ENCODE data around the gene SPATA13. TPM values are rescaled to one million over a fixed set of nuclear protein-coding genes. Genes with fewer than 3 reads are reported as not detected.

Gene SPATA13
- total RNA-seq, 1 experiment from 2014 or later: 14.1 TPM

DNA sequence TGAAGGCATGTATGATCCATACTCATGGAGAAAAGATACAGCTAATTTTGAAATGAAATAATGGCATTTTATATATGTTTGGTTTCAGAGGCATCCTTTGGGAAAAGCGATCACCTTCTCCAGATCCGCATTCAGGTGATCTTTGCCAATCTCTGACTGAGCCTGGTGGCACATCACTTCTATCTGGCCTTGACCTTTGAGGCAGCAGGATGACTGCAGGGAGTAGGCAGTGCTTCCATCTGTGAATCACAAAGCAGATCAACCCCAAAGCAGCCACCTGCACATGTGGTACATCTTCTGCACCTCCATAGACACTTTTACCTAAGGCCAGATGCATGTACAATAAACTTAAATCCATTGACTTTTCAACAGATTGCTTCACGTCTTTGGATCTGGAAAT is 53.4 kb downstream of the SPATA13 start:
- H2AK5ac ChIP-seq (ENCODE audit: insufficient read length, low read length): no peak overlapping the region
- no CpG with 5 or more reads among the region's 3 CpGs for WGBS (ENCODE audit: extremely low coverage, insufficient read length, low lambda C conversion rate)
- H4K5ac ChIP-seq (ENCODE audit: insufficient read length, low read depth, low read length): no peak overlapping the region
- no peak overlapping the region for H3K23ac ChIP-seq (ENCODE audit: insufficient read length, low read depth, low read length)
- no peak overlapping the region for H3K27ac Mint-ChIP-seq
- no peak overlapping the region for H3T11ph ChIP-seq (ENCODE audit: low read length)
- no peak overlapping the region for H3K4me3 Mint-ChIP-seq
- no peak overlapping the region for H2BK5ac ChIP-seq (ENCODE audit: insufficient read length, low read length)
- peaks cover 6% of the 10 kb centered on the region; the same call in 1 of the 2 replicates for H3K79me2 ChIP-seq (ENCODE audit: insufficient read depth, low read length)
- no peak overlapping the region for H2BK120ac ChIP-seq (ENCODE audit: low read depth, low read length, poor library complexity, severe bottlenecking)
- no peaks in the 10 kb centered on the region for H3K79me1 ChIP-seq (ENCODE audit: insufficient read depth, low read depth, low read length, poor library complexity, severe bottlenecking)
- H3K36me3 Mint-ChIP-seq (ENCODE audit: insufficient read depth in 1 of 3, low read depth in 3 of 3): peaks cover 0 to 2% (median 0%) of the 10 kb centered on the region in 3 experiments; a peak in 3 of 7 replicates
- no peak for TF ChIP-seq CTCF (conservative IDR thresholded peaks at IDR 0.05)
- H3K27me3 ChIP-seq (ENCODE audit: insufficient read depth, low read length): no peaks in the 10 kb centered on the region
- H3K18ac ChIP-seq (ENCODE audit: insufficient read length, low read depth, low read length): no peak overlapping the region
- H4K8ac ChIP-seq (replicated peaks; ENCODE audit: insufficient read length, low read depth, low read length): no peak overlapping the region
- H3K4me2 ChIP-seq (ENCODE audit: insufficient read depth, insufficient read length, low read length): no peak overlapping the region
- no peak overlapping the region for H3K56ac ChIP-seq (ENCODE audit: insufficient read length, low read depth, low read length)
- H3K4me1 ChIP-seq (ENCODE audit: insufficient read depth, low read length): peaks cover 12% of the 10 kb centered on the region; the same call in 1 of the 2 replicates
- no peaks in the 10 kb centered on the region for H3K9me3 Mint-ChIP-seq
- no peak overlapping the region for H3K14ac ChIP-seq (ENCODE audit: insufficient read depth, low read length)
- H3K9me3 ChIP-seq (ENCODE audit: control insufficient read depth, low read depth, low read length): no peaks in the 10 kb centered on the region
- H3K27me3 Mint-ChIP-seq (ENCODE audit: low read depth): no peaks in the 10 kb centered on the region
- no peak overlapping the region for H2AFZ ChIP-seq (ENCODE audit: low read length)
- no peak overlapping the region for H3K4ac ChIP-seq (ENCODE audit: low read depth, low read length)
- peaks cover 37 to 49% of the 10 kb centered on the region in 2 experiments for H3K4me1 Mint-ChIP-seq
- no peaks in the 10 kb centered on the region for H4K20me1 ChIP-seq (ENCODE audit: control insufficient read depth, insufficient read depth, insufficient read length)
- no peaks in the 10 kb centered on the region for H3K23me2 ChIP-seq (ENCODE audit: insufficient read length, low read depth, low read length, poor library complexity, severe bottlenecking)
- H2BK20ac ChIP-seq (ENCODE audit: low read depth, low read length, poor library complexity, severe bottlenecking): no peak overlapping the region
- no peak overlapping the region for H3K27ac ChIP-seq (ENCODE audit: insufficient read length, low read depth, low read length)
- no peak overlapping the region for H4K91ac ChIP-seq (ENCODE audit: insufficient read length, low read depth, low read length)
- no peak overlapping the region for H2BK15ac ChIP-seq (ENCODE audit: low read depth, low read length)
- no peak overlapping the region for H2BK12ac ChIP-seq (ENCODE audit: insufficient read length, low read depth, low read length)
- DNase-seq: no peak
- no peak overlapping the region for H3K9ac ChIP-seq (ENCODE audit: extremely low read depth, insufficient read length, low read length)

Measured in H9 (cell line).